LNCAP (cell line): ENCODE results near the gene MAMLD1.

ENCODE experiments used
- CTCF ChIP-seq: fragments of 450-650 bp; IDR thresholded peaks from 2 replicates; pipeline ENCODE4 v1.5.1; 2017; ENCODE audit warnings: mild to moderate bottlenecking

The MAMLD1 gene

DNA sequence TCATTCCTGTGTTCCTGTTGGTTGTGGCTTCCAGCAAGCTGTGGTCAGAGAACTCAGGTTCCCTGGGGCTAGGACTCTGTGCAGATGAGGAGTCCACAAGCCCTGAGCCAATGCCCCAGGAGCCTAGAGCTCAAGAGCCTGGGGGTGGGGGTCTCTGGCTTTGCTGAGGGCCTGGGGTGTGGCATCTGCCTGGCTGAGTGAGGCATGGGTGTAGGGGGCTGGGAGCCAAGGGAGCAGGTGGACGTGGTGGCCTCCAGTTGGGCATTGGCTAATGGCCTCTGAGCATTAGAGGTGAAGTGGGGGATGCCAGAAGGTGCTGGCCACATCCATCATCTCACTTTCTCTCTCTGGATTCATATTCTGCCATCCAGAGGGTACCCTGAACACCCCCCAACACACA is 5.3 kb upstream of the MAMLD1 start:
- TF ChIP-seq CTCF, result no peak

GRCh38 chrX:150358651-150359050 is 4.5 kb upstream of the MAMLD1 start:
- no peak for TF ChIP-seq CTCF

DNA sequence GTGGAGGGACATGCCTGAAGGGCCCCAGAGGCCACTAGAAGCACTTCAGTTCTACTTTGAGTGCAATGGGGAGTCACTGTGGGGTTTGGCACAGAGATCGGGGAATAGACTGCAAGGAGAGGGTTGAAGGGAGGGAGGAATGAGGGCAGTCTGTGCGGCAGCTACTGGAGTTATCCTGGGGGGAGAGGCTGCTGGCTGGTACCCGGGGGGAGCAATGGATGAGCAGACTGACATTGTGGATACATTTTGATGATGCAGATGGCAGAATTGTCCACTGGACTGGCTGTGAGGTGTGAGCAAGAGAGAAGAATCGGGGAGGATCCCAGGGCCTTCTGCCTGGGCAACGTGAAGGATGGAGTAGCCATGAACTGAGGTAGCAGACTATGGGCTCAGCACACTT is 2.8 kb upstream of the MAMLD1 start:
- no peak for TF ChIP-seq CTCF

- TF ChIP-seq CTCF, result no peak
Measured at GRCh38 chrX:150361070-150361776, 1.9 kb upstream of the MAMLD1 start.

GRCh38 chrX:150361777-150362351 is 1.3 kb upstream of the MAMLD1 start:
- TF ChIP-seq CTCF, result no peak

GRCh38 chrX:150363561-150364346 is 637 bp downstream of the MAMLD1 start:
- TF ChIP-seq CTCF, result no peak

DNA sequence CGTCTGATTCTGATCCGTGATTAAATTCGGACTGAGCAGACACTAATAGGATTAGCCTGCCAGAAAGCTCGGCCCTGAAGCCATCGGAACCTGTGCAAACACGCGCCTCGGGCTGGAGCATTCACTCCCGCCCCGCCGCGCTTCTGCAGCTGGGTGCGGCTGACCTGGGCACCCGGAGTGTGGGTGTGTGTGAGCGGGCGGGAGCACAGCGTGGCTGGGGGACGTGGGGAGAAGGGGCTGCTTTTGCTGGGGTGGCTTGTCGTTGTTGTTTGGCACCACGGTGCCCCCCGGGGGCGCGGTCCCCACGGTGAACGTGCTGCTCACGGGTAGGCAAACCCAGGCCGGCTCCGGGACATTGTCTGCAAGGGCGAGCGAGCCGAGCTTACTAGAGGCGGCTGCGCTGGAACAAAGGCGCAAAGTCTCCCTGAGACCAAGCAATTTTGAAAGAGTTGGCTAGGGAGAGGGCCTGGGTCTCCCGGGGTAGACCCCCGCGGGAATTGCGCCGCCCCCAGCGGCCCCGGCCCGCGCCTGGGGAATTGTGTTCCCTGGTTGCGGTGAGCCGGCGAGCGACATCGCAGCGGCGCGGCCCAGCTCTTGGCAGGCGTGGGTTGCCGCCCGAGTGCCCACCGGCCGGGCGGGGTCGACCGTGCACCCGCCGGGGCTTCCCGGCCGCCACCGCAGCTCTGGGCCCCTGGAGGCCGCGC is 1.4 kb downstream of the MAMLD1 start:
- no peak for TF ChIP-seq CTCF
